CD4-positive, alpha-beta T cell treated with Interleukin-15 for 4 hours (primary cell): ENCODE results near the gene ARHGEF28.

ENCODE experiments used
- DNase-seq: peaks from one replicate; pipeline ENCODE4 v3.0.0-alpha.2; 2020; ENCODE audit warnings: low spot score

ARHGEF28 gene

GRCh38 chr5:73969195-73970036 lies 343.4 kb downstream of the ARHGEF28 start:
- no peak for DNase-seq

GRCh38 chr5:73971326-73971725 lies 345.3 kb downstream of the ARHGEF28 start:
- DNase-seq, result no peak

- no peak for DNase-seq
These were observed 347.1 kb downstream of the ARHGEF28 start for GRCh38 chr5:73973135-73973534.

- DNase-seq, result no peak
These were observed 348.9 kb downstream of the ARHGEF28 start for GRCh38 chr5:73974871-73975360.

- no peak for DNase-seq
These were observed 349.8 kb downstream of the ARHGEF28 start for GRCh38 chr5:73975845-73976244.

GRCh38 chr5:73977146-73977545 lies 351.1 kb downstream of the ARHGEF28 start:
- DNase-seq, result no peak

- no peak for DNase-seq
These were observed 353.3 kb downstream of the ARHGEF28 start for GRCh38 chr5:73979321-73979720.

- no peak for DNase-seq
These were observed 355.7 kb downstream of the ARHGEF28 start for GRCh38 chr5:73981704-73982103.

GRCh38 chr5:73983644-73984043 lies 357.6 kb downstream of the ARHGEF28 start:
- DNase-seq, result no peak

- no peak for DNase-seq
These were observed 359.1 kb downstream of the ARHGEF28 start for GRCh38 chr5:73985145-73985544.

- DNase-seq, result no peak
These were observed 360.7 kb downstream of the ARHGEF28 start for GRCh38 chr5:73986729-73987128.

GRCh38 chr5:73987915-73988314 lies 361.9 kb downstream of the ARHGEF28 start:
- no peak for DNase-seq

GRCh38 chr5:73989956-73990355 lies 364.0 kb downstream of the ARHGEF28 start:
- DNase-seq, result no peak
